Esophagus squamous epithelium (tissue), 4 donors: Measurements from ENCODE around the gene ARF6.

Source experiments
- POLR2A ChIP-seq, 4 donors: fragments of 450-650 bp; IDR thresholded peaks; one replicate each; pipeline ENCODE4 v1.6.1; 2017; ENCODE audit warnings: antibody characterized with exemption in 4 of 4, mild to moderate bottlenecking in 4 of 4, moderate library complexity in 3 of 4
- TF ChIP-seq, protein P1 (sequence below), 6 experiments: fragments of 450-650 bp in 4 of 6; fragments of 200-600 bp in 2 of 6; sonication (generic) in 2 of 6; IDR thresholded peaks; one replicate each; pipeline ENCODE4 v1.5.1; 2016 to 2019; ENCODE audit warnings: antibody characterized with exemption in 6 of 6, mild to moderate bottlenecking in 4 of 6, moderate library complexity in 4 of 6

DNA sequence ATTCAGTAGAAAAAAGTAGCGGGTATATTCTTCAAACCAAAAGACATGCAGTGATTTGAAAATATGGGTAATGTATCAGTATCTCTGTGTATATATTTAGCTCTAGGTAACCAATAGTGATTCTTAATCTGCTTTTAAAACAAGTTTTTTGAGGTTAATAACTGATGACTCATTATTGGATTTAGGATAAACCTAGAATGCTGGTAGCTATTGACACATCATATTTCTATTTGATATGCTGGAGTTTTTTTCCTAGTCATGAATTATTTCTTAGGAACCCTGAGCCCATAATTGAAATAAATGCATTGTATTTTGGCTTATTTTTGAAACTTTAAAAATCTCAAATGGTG, 15.5 kb downstream of the ARF6 start:
- no peak for TF ChIP-seq POLR2A (IDR thresholded peaks at IDR 0.05)
- TF ChIP-seq, protein P1, sequence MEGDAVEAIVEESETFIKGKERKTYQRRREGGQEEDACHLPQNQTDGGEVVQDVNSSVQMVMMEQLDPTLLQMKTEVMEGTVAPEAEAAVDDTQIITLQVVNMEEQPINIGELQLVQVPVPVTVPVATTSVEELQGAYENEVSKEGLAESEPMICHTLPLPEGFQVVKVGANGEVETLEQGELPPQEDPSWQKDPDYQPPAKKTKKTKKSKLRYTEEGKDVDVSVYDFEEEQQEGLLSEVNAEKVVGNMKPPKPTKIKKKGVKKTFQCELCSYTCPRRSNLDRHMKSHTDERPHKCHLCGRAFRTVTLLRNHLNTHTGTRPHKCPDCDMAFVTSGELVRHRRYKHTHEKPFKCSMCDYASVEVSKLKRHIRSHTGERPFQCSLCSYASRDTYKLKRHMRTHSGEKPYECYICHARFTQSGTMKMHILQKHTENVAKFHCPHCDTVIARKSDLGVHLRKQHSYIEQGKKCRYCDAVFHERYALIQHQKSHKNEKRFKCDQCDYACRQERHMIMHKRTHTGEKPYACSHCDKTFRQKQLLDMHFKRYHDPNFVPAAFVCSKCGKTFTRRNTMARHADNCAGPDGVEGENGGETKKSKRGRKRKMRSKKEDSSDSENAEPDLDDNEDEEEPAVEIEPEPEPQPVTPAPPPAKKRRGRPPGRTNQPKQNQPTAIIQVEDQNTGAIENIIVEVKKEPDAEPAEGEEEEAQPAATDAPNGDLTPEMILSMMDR (IDR thresholded peaks at IDR 0.05): no peak
